HL-60 (cell line): ENCODE results near the gene TERT.

Experiments
- CTCF ChIP-seq: IDR thresholded peaks from one replicate; pipeline ENCODE4 v1.5.1; 2011; ENCODE audit warnings: low read length, control low read depth, inconsistent platforms; ENCODE audit not compliant: insufficient read depth
- GABPA ChIP-seq: IDR thresholded peaks from 2 replicates; pipeline ENCODE4 v1.6.1; 2012; ENCODE audit warnings: low read depth
- POLR2AphosphoS5 ChIP-seq: IDR thresholded peaks from 2 replicates; pipeline ENCODE4 v1.6.1; 2012; ENCODE audit warnings: low read depth
- SPI1 ChIP-seq: IDR thresholded peaks from 2 replicates; pipeline ENCODE4 v1.6.1; 2012; ENCODE audit warnings: low read depth, mild to moderate bottlenecking, borderline replicate concordance
- TF ChIP-seq, protein P1 (sequence below): IDR thresholded peaks from 2 replicates; pipeline ENCODE4 v1.6.1; 2012; ENCODE audit warnings: low read depth; ENCODE audit not compliant: insufficient replicate concordance

DNA sequence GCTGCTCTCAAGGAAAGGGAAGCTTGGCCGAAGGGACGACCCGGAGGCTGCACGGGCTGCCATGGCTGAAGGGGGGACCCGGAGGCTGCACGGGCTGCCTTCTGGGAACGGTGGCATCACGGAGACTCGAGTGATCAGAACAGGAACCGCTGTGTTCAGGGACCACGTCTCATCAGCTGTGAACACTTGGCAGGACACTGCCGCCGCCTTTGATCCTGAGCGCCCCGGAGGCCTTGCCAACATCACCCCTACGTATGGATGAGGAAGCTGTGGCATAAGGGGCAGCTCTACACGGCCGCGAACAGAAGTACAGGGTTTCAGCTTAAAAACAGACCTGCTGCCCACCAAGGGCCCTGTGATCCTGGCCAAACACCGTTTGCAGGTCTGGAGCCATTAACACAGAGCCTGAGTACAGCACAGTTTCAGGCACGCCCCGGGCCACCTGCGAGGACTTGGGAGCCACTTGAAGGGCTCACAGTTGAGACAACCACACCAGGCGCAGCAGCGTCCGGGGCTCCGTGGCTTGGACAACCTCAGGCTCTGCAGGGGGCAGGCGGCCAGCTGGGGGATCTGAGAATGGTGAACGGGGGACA lies 23.9 kb upstream of the TERT start:
- TF ChIP-seq, protein P1, sequence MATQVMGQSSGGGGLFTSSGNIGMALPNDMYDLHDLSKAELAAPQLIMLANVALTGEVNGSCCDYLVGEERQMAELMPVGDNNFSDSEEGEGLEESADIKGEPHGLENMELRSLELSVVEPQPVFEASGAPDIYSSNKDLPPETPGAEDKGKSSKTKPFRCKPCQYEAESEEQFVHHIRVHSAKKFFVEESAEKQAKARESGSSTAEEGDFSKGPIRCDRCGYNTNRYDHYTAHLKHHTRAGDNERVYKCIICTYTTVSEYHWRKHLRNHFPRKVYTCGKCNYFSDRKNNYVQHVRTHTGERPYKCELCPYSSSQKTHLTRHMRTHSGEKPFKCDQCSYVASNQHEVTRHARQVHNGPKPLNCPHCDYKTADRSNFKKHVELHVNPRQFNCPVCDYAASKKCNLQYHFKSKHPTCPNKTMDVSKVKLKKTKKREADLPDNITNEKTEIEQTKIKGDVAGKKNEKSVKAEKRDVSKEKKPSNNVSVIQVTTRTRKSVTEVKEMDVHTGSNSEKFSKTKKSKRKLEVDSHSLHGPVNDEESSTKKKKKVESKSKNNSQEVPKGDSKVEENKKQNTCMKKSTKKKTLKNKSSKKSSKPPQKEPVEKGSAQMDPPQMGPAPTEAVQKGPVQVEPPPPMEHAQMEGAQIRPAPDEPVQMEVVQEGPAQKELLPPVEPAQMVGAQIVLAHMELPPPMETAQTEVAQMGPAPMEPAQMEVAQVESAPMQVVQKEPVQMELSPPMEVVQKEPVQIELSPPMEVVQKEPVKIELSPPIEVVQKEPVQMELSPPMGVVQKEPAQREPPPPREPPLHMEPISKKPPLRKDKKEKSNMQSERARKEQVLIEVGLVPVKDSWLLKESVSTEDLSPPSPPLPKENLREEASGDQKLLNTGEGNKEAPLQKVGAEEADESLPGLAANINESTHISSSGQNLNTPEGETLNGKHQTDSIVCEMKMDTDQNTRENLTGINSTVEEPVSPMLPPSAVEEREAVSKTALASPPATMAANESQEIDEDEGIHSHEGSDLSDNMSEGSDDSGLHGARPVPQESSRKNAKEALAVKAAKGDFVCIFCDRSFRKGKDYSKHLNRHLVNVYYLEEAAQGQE: no peak
- no peak for TF ChIP-seq CTCF
- no peak for TF ChIP-seq POLR2AphosphoS5
- no peak for TF ChIP-seq GABPA
- no peak for TF ChIP-seq SPI1
